Measurements from ENCODE around the gene TNFSF11. TPM values are rescaled to one million over a fixed set of nuclear protein-coding genes. Genes with fewer than 3 reads are reported as not detected.

TNFSF11 gene
- total RNA-seq, 1 experiment from 2014 or later, result 3.5 TPM

GRCh38 chr13:42548731-42549551 is 25.0 kb upstream of the TNFSF11 start:
- H3K23me2 ChIP-seq (ENCODE audit: insufficient read length, low read depth, low read length, poor library complexity, severe bottlenecking), result no peaks in the 10 kb centered on the region
- no peak overlapping the region for H3K56ac ChIP-seq (ENCODE audit: insufficient read length, low read depth, low read length)
- Mint-ChIP-seq H3K27ac (no peak overlapping the region; a peak in 1 of 7 replicates), H3K9me3 (no peaks in the 10 kb centered on the region), H3K4me3 (no peak overlapping the region), H3K36me3 (ENCODE audit: insufficient read depth in 1 of 3, low read depth in 3 of 3) (no peaks in the 10 kb centered on the region), H3K4me1 (peaks cover 15 to 16% of the 10 kb centered on the region in 2 experiments), H3K27me3 (ENCODE audit: low read depth) (0 out of 2 replicates have a peak, but pooled peaks cover 3% of the 10 kb centered on the region)
- no CpG with 5 or more reads among the region's 10 CpGs for WGBS (ENCODE audit: extremely low coverage, insufficient read length, low lambda C conversion rate)
- no peaks in the 10 kb centered on the region for H3K79me2 ChIP-seq (ENCODE audit: insufficient read depth, low read length)
- no peak overlapping the region for H3K23ac ChIP-seq (ENCODE audit: insufficient read length, low read depth, low read length)
- H4K5ac ChIP-seq (ENCODE audit: insufficient read length, low read depth, low read length), result no peak overlapping the region
- H3K18ac ChIP-seq (ENCODE audit: insufficient read length, low read depth, low read length), result no peak overlapping the region
- DNase-seq, result no peak
- no peak overlapping the region for H2BK5ac ChIP-seq (ENCODE audit: insufficient read length, low read length)
- H4K8ac ChIP-seq (replicated peaks; ENCODE audit: insufficient read length, low read depth, low read length), result no peak overlapping the region
- H2BK15ac ChIP-seq (ENCODE audit: low read depth, low read length), result no peak overlapping the region
- no peak overlapping the region for H3K27ac ChIP-seq (ENCODE audit: insufficient read length, low read depth, low read length)
- H3K4ac ChIP-seq (ENCODE audit: low read depth, low read length), result no peak overlapping the region
- no peak overlapping the region for H2AFZ ChIP-seq (ENCODE audit: low read length)
- no peak overlapping the region for H3K14ac ChIP-seq (ENCODE audit: insufficient read depth, low read length)
- no peak for TF ChIP-seq CTCF (conservative IDR thresholded peaks at IDR 0.05)
- H4K91ac ChIP-seq (ENCODE audit: insufficient read length, low read depth, low read length), result no peak overlapping the region
- no peak overlapping the region for H2BK20ac ChIP-seq (ENCODE audit: low read depth, low read length, poor library complexity, severe bottlenecking)
- no peaks in the 10 kb centered on the region for H3K9me3 ChIP-seq (ENCODE audit: control insufficient read depth, low read depth, low read length)
- H2BK120ac ChIP-seq (ENCODE audit: low read depth, low read length, poor library complexity, severe bottlenecking), result no peak overlapping the region
- no peaks in the 10 kb centered on the region for H3K4me1 ChIP-seq (ENCODE audit: insufficient read depth, low read length)
- no peak overlapping the region for H3T11ph ChIP-seq (ENCODE audit: low read length)
- no peak overlapping the region for H3K4me2 ChIP-seq (ENCODE audit: insufficient read depth, insufficient read length, low read length)
- H2BK12ac ChIP-seq (ENCODE audit: insufficient read length, low read depth, low read length), result no peak overlapping the region
- no peaks in the 10 kb centered on the region for H3K27me3 ChIP-seq (ENCODE audit: insufficient read depth, low read length)
- H2AK5ac ChIP-seq (ENCODE audit: insufficient read length, low read length), result no peak overlapping the region
- H3K79me1 ChIP-seq (ENCODE audit: insufficient read depth, low read depth, low read length, poor library complexity, severe bottlenecking), result no peaks in the 10 kb centered on the region
- no peaks in the 10 kb centered on the region for H4K20me1 ChIP-seq (ENCODE audit: control insufficient read depth, insufficient read depth, insufficient read length)
- no peak overlapping the region for H3K9ac ChIP-seq (ENCODE audit: extremely low read depth, insufficient read length, low read length)
